Right kidney (tissue), 1 donor: ENCODE measurements around the gene PARP16.

Experiments used
- DNase-seq: peaks from one replicate; pipeline ENCODE4 v3.0.0-alpha.2; 2016

PARP16 gene

GRCh38 chr15:65277015-65277414 is 9.7 kb downstream of the PARP16 start:
- DNase-seq: no peak

DNA sequence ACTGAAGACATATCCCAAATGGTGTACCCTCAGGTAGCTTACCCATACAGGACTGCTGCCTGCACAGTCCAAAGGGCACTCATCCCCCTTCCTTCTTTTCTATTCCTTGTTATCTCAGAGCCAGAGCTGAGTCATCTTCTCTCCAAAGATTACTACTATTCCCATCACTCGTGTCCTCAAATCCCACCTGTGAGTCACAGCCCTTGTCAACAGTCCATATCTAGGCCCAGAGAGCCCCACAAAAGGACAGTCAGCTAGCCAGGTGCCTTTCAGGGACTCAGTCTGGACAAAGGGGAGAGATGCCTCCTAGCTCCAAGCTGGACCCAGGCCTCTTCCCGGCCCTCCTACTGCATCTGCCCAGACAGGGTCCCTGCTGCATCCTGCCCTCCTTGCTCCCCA is 11.0 kb downstream of the PARP16 start:
- no peak for DNase-seq

- no peak for DNase-seq
Measured at GRCh38 chr15:65275104-65275727, 11.5 kb downstream of the PARP16 start.

- DNase-seq: peak; percentile 52
Measured at GRCh38 chr15:65270811-65271545, 15.7 kb downstream of the PARP16 start.

GRCh38 chr15:65268411-65268810 is 18.3 kb downstream of the PARP16 start:
- no peak for DNase-seq

- DNase-seq: no peak
Measured at GRCh38 chr15:65266469-65266868, 20.2 kb downstream of the PARP16 start.

DNA sequence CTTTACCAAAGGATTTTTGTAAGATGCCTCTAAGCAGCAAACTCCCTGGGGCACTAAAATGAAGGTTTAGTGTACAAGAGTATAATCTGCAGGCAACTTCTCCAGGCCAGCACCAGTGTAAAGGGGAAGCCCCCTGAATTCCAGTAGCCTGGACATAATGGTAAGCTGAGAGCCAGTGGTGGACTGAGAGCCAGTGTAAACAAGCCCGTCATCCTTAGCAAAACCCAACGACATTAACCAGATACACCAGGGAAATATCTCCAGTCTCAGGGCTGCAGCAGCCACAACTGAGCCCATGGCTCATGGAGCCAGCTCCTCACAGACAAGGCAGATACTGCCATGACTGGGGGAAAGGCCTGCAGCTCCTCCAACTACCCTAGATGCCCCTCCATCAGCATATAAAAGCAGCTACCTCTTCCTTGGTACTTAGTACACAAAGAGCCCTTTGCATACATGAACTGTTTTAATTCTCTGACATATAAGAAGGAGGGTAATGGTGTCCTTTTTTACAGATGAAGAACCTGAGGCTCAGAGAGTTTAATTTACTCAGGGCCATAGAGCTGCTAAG is 21.7 kb downstream of the PARP16 start:
- no peak for DNase-seq

- no peak for DNase-seq
Measured at GRCh38 chr15:65263313-65263712, 23.4 kb downstream of the PARP16 start.

DNA sequence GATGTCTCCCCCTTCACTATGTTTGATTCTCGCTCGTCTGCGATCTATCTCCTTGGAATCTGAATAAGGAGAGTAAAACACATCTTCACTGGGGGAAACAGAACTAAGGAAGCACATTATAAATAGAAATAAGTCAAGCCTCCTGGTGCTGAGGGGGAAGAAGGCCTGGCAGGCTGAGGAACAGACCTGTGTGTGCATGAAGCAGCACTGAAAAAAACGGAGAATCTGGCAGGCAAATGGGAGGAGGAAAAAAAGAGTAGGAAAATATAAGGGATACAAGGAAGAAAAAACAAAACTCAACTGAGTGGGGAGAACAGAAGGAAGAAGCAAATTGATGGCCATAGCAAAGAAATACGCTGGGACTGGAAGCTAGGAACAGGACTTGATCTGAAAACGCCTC is 25.7 kb downstream of the PARP16 start:
- no peak for DNase-seq

DNA sequence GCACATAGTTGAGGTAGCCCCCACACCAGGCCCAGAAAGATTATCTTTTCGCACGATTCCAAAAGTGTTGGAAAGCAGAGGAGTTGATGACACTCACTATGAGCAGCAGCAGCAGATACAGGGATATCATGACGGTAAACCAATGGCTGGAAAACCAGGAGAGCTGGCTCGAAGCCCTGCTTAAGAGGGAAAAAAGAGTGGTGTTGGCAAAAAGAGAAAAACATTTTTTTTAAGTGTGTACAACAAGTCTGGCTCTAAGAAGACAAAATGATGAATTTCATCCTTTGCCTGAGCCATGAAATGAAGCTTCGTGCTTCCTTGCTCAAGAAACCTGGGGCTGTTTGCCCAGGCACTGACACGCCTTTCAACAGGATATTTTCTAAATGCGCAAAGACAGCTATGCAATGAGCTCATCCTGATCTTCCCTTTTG is 27.3 kb downstream of the PARP16 start:
- DNase-seq: no peak

DNA sequence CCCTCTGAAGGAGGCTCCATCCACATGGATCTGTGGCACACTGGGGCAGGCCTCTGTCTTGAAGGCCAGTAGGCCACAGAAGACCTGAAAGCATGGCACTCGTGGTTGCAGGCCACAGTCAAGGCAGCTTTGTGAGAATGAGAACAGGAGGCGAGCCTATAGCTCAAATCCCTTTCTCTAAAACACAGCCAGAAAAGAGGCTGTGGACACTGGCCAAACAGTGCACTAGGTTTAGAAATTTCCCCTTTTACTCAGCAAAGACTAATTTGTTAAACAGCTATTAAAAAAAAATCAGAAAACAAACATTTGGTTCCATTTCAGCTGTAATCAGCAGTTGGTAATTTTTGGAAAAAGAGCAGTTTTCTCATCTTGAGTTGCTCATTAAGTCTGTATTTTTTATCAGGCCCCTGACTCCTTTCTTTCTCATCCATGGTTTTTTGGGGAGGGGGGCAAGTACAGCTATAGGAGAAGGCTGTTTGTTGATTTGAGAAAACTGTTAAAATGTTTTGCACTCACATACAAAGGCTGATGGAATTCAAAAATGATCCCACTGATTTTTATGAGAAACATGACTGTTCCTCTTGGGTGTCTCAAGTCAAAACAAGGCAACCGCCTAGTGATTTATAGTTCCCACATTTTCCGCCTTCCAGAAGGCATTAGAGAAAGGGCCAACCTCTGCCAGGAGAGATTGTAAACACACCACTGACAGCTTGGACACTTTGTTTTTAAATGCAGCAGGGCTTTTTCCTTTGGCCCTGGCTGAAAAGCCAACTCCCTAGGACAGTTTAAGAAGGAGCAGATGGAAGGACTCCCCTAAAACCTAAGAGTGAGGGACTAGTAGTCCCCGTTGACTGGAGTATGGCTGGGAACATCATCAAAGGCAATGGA is 28.1 kb downstream of the PARP16 start:
- no peak for DNase-seq

DNA sequence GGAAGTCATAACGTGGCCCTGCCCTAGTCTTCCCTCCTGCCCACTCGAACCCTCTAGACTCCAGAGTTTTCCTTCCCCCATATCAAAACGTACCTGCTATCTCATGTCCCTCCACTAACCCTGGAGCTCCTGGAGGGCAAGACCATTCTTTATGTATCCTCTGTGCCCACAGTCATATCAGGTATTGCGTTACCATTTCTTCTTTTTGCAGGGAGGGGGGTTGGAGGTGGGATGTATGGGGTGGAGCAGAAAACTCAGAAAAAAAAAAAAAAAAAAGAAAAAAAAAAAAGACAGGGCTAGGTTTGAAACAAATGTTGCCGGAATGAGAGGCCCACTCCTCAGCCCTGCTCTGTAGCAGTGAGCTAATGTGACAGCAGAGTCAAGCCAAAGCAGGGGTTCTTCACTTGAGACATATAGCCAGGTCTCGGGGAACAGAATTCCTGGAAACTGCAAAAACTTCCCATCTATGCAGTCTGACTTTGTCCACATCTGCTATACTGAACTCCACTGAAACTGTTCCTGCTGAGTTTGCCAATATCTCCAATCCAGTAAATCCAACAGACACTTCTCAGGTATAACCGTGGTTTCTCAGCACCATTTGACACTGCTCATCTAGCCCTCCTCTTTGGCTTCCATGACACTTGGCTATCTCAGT is 31.1 kb downstream of the PARP16 start:
- DNase-seq: no peak

DNA sequence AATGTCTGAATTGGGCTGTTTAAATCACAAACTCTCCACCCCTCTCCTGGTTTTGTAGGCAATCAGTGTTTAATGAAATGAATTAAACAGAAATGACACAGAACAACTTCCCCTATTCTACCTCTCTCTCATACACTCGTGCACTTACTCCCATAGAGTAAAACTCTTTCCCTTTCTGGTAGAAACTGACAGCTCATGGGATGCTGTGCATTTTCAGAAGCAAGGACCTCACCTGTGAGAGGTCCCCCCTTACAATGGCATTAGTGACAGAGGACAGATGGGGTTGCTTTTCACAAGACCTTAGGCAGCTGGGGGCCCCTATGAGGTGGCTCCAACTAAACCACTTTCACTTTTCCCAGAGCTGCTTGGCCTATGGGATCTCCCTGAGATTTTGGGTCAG is 31.9 kb downstream of the PARP16 start:
- DNase-seq: no peak

GRCh38 chr15:65254356-65254755 is 32.3 kb downstream of the PARP16 start:
- no peak for DNase-seq

GRCh38 chr15:65249641-65250040 is 37.0 kb downstream of the PARP16 start:
- no peak for DNase-seq

GRCh38 chr15:65248511-65249255 is 38.0 kb downstream of the PARP16 start:
- peak; percentile 65 for DNase-seq

DNA sequence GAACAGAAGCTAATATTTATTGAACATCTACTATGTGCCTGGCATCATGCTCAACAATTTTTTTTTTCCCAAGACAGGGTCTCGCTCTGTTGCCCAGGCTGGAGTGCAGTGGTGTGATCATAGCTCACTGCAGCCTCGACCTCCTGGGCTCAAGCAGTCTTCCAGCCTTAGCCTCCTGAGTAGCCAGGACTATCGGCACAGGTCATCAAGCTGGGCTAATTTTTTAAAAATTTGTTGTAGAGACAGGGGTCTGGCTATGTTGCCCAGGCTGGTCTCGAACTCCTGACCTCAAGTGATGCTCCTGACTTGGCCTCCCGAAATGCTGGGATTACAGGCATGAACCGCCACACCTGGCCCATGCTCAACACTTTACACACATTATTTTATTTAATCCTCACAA is 39.7 kb downstream of the PARP16 start:
- no peak for DNase-seq

GRCh38 chr15:65246026-65246714 is 40.5 kb downstream of the PARP16 start:
- no peak for DNase-seq

DNA sequence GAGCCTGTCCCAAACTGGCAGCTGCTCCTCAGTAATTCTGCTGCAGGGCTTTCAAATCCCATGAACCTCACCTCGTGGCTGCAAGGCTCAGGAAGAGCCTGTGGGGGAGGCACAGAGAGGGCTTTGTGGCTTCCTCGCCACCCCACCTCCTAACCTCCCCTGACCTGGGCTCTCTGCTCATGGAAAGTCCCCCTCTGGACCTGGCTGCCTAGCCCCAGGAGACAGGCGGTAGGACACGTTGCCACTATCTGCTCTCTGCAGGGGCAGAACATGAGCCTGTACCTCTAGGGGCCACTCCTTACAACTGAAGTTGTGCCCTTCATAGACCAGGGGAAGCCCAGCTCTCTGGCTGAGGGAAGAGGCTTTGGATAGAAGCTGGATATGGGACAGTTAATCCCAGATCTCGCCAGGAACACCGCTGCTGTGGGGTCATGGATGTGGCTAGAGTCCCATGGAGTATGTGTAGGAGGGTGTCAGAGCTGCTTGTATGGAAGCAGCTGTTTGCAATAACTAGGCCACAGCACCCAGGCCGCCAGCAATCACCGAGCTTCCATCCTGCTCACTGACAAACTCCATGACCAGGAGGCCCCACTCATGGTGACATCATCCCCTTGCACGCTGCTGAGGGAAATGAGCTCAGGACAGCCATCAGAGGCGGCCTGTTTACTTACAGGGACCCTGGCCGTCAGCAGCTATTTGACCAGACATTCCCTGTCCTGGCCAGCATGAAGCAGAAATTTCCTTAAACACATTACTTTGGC is 41.4 kb downstream of the PARP16 start:
- peak; percentile 47 for DNase-seq

DNA sequence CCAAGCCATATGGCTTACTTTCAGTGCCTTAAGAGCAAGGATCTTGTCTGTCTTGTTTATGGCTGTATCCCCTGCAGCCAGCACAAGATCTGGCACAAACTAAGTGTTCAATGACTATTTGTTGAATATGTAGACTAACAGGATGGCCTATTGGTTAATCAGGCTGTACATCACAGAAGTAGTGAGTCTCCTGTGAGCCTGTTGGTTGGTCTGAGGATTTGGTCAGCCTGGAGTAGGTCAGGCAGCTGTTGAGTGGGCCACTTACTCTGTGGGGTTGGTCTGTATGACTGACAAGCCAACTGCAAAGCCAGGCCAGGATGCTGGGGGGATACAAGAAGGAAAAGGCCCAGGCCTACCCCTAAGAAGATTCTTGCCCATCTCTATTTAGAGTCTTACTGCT is 42.0 kb downstream of the PARP16 start:
- no peak for DNase-seq
